ENCODE data around the gene PITPNC1. TPM values are rescaled to one million over a fixed set of nuclear protein-coding genes. Genes with fewer than 3 reads are reported as not detected.
"Not testable (repeated sequence)": the region's sequence is repeated elsewhere in the genome, so short reads cannot be mapped to it uniquely, and the experiment has no call there.

The PITPNC1 gene
- total RNA-seq, 4 donors from 2014 or later = 7.6 to 30.1 (median 15.1) TPM

- WGBS, 2 donors (ENCODE audit: low coverage in 1 of 2) = 85 to 100% methylated on average over 2 to 11 of the region's 20 CpGs
- ATAC-seq = no peak
- no peak overlapping the region for H3K27ac ChIP-seq
Observed at GRCh38 chr17:67385122-67385988, 8.3 kb downstream of the PITPNC1 start.

GRCh38 chr17:67386965-67387551 is 10.0 kb downstream of the PITPNC1 start:
- no peak for ATAC-seq
- Histone ChIP-seq H3K4me3 (no peak overlapping the region), H3K27me3 (no peaks in the 10 kb centered on the region), H3K36me3 (no peaks in the 10 kb centered on the region), H3K27ac (peak overlapping the region in 1 of 4 donors; percentile 15), H3K9me3 (no peaks in the 10 kb centered on the region), H3K4me1 (peaks cover 0 to 20% (median 0%) of the 10 kb centered on the region in 3 donors)
- WGBS, 2 donors (ENCODE audit: low coverage in 1 of 2) = 48 to 65% methylated on average over 10 to 14 of the region's 16 CpGs
- TF ChIP-seq CTCF (IDR thresholded peaks at IDR 0.05) (peak in 3 of 4 experiments; percentile 41 to 70 (median 52)), POLR2A (IDR thresholded peaks at IDR 0.05) (no peak), EP300 (IDR thresholded peaks at IDR 0.05) (no peak)

More at GRCh38 chr17:67385122-67385988, 8.3 kb downstream of the PITPNC1 start:
- no peaks in the 10 kb centered on the region for H3K36me3 ChIP-seq
- H3K4me3 ChIP-seq = no peak overlapping the region
- no peak for TF ChIP-seq EP300 (IDR thresholded peaks at IDR 0.05)
- TF ChIP-seq POLR2A (IDR thresholded peaks at IDR 0.05) = no peak
- TF ChIP-seq CTCF (IDR thresholded peaks at IDR 0.05) = no peak
- no peak for TF ChIP-seq POLR2AphosphoS5 (IDR thresholded peaks at IDR 0.05)
- H3K9me3 ChIP-seq = no peaks in the 10 kb centered on the region
- H3K4me1 ChIP-seq = peaks cover 0 to 21% (median 0%) of the 10 kb centered on the region in 3 donors
- H3K27me3 ChIP-seq = no peaks in the 10 kb centered on the region

- peaks cover 0 to 20% (median 0%) of the 10 kb centered on the region in 3 donors for H3K4me1 ChIP-seq
Observed at GRCh38 chr17:67388536-67388935, 11.5 kb downstream of the PITPNC1 start.

GRCh38 chr17:67388986-67389385 is 11.9 kb downstream of the PITPNC1 start:
- peaks cover 0 to 20% (median 0%) of the 10 kb centered on the region in 3 donors for H3K4me1 ChIP-seq
- no peak for ATAC-seq
- H3K9me3 ChIP-seq = no peaks in the 10 kb centered on the region
- TF ChIP-seq POLR2AphosphoS5 (IDR thresholded peaks at IDR 0.05) (no peak), EP300 (IDR thresholded peaks at IDR 0.05) (no peak), POLR2A (IDR thresholded peaks at IDR 0.05) (no peak), CTCF (IDR thresholded peaks at IDR 0.05) (no peak)
- H3K27me3 ChIP-seq = no peaks in the 10 kb centered on the region
- peak overlapping the region in 1 of 4 donors; percentile 57 for H3K27ac ChIP-seq
- H3K4me3 ChIP-seq = no peak overlapping the region
- no peaks in the 10 kb centered on the region for H3K36me3 ChIP-seq
- 92% methylated on average over 2 of the region's 4 CpGs; no CpG with 5 or more reads in 1 of the 2 donors for WGBS, 2 donors (ENCODE audit: low coverage in 1 of 2)

More at GRCh38 chr17:67388536-67388935, 11.5 kb downstream of the PITPNC1 start:
- WGBS, 2 donors (ENCODE audit: low coverage in 1 of 2) = 100% methylated on average over 3 to 4 of the region's 10 CpGs
- peak overlapping the region in 1 of 4 donors; percentile 57 for H3K27ac ChIP-seq
- H3K4me3 ChIP-seq, H3K27me3 ChIP-seq, H3K9me3 ChIP-seq, ATAC-seq, H3K36me3 ChIP-seq: not testable (repeated sequence)

GRCh38 chr17:67390006-67390645 is 13.0 kb downstream of the PITPNC1 start:
- Histone ChIP-seq H3K4me3 (no peak overlapping the region), H3K4me1 (peaks cover 0 to 20% (median 0%) of the 10 kb centered on the region in 3 donors), H3K9me3 (no peaks in the 10 kb centered on the region), H3K27ac (peak overlapping the region in 3 of 4 donors; percentile 33 to 57 (median 56)), H3K27me3 (no peaks in the 10 kb centered on the region), H3K36me3 (no peaks in the 10 kb centered on the region)
- WGBS, 2 donors (ENCODE audit: low coverage in 1 of 2) = 70 to 77% methylated on average over 3 to 5 of the region's 6 CpGs
- TF ChIP-seq POLR2AphosphoS5 (IDR thresholded peaks at IDR 0.05) = no peak
- TF ChIP-seq CTCF (IDR thresholded peaks at IDR 0.05) = no peak
- TF ChIP-seq POLR2A (IDR thresholded peaks at IDR 0.05) = no peak
- TF ChIP-seq EP300 (IDR thresholded peaks at IDR 0.05) = no peak
- no peak for ATAC-seq

Data from gastroesophageal sphincter (tissue), 4 donors.